HepG2 (cell line): ENCODE measurements around the gene COQ8A. TPM values are rescaled to one million over a fixed set of nuclear protein-coding genes. Genes with fewer than 3 reads are reported as not detected.

Experiments
- GATAD2A ChIP-seq: IDR thresholded peaks from 2 replicates; pipeline ENCODE4 v1.6.1; 2016
- HDAC1 ChIP-seq: sonication (generic); formaldehyde crosslinking; IDR thresholded peaks from 2 replicates; pipeline ENCODE4 v1.5.1; 2020; ENCODE audit warnings: mild to moderate bottlenecking, missing genetic modification reagents
- KDM5B ChIP-seq: sonication (generic); formaldehyde crosslinking; IDR thresholded peaks from 2 replicates; pipeline ENCODE4 v1.4.0; 2020; ENCODE audit warnings: missing genetic modification reagents, mild to moderate bottlenecking, borderline replicate concordance
- KMT2B ChIP-seq: IDR thresholded peaks from 2 replicates; pipeline ENCODE4 v1.6.1; 2016; ENCODE audit warnings: missing genetic modification reagents, missing compliant biosample characterization
- NFKB2 ChIP-seq: sonication (generic); formaldehyde crosslinking; IDR thresholded peaks from 2 replicates; pipeline ENCODE4 v1.4.0; 2020; ENCODE audit warnings: missing genetic modification reagents, borderline replicate concordance
- PHF21A ChIP-seq: sonication (generic); formaldehyde crosslinking; IDR thresholded peaks from 2 replicates; pipeline ENCODE4 v1.5.0; 2020; ENCODE audit warnings: mild to moderate bottlenecking, missing genetic modification reagents
- REPIN1 ChIP-seq: sonication (generic); formaldehyde crosslinking; IDR thresholded peaks from 2 replicates; pipeline ENCODE4 v1.8.0; 2022; ENCODE audit warnings: missing genetic modification reagents, low read depth, mild to moderate bottlenecking, borderline replicate concordance
- SMYD3 ChIP-seq: sonication (generic); formaldehyde crosslinking; IDR thresholded peaks from 2 replicates; pipeline ENCODE4 v1.8.1; 2023; ENCODE audit warnings: mild to moderate bottlenecking, missing genetic modification reagents
- TAF1 ChIP-seq: sonication (generic); formaldehyde crosslinking; IDR thresholded peaks from 2 replicates; pipeline ENCODE4 v1.4.0; 2020; ENCODE audit warnings: missing genetic modification reagents
- TBX2 ChIP-seq: sonication (generic); formaldehyde crosslinking; IDR thresholded peaks from 2 replicates; pipeline ENCODE4 v1.5.0; 2020; ENCODE audit warnings: missing genetic modification reagents, mild to moderate bottlenecking, borderline replicate concordance
- ZNF337 ChIP-seq: sonication (generic); formaldehyde crosslinking; IDR thresholded peaks from 2 replicates; pipeline ENCODE4 v1.5.1; 2020; ENCODE audit warnings: missing genetic modification reagents, low read depth, mild to moderate bottlenecking, borderline replicate concordance
- ZNF883 ChIP-seq: sonication (generic); formaldehyde crosslinking; IDR thresholded peaks from 2 replicates; pipeline ENCODE4 v1.5.1; 2020; ENCODE audit warnings: mild to moderate bottlenecking, missing genetic modification reagents; ENCODE audit errors: not compliant biosample characterization
- polyA plus RNA-seq, 8 experiments: library from polyadenylated mRNA; depleted of rRNA in 3 of 8; stranded (reverse) in 7 of 8; unstranded in 1 of 8; fragments of >200 nt; fragmentation: Illumina TruSeq in 4 of 8; extraction: Trizol in 4 of 8; gene quantifications; 2 replicates each; pipeline versions ENCODE4 v1.2.1 to v1.2.3, GENCODE V29; 2011 to 2016; ENCODE audit warnings: low read depth in 4 of 8, missing spikeins in 1 of 8, mixed read lengths in 1 of 8; ENCODE audit not compliant: insufficient read depth in 1 of 8
- total RNA-seq, 5 experiments: library from RNA; depleted of rRNA; stranded (reverse); fragments of >200 nt; fragmentation: Illumina TruSeq; extraction: Trizol; gene quantifications; 2 replicates each; pipeline ENCODE4 v1.2.3, GENCODE V29; 2016; ENCODE audit warnings: low read depth in 1 of 5
- TF ChIP-seq, protein P1 (sequence below), 2 experiments: sonication (generic) in 1 of 2; formaldehyde crosslinking in 1 of 2; IDR thresholded peaks; 2 replicates each; pipeline versions ENCODE4 v1.4.0 to v1.6.1; 2016 to 2020; ENCODE audit warnings: borderline replicate concordance in 1 of 2, low read depth in 1 of 2, mild to moderate bottlenecking in 1 of 2, missing genetic modification reagents in 1 of 2
- TF ChIP-seq, protein P2 (sequence below): sonication (generic); formaldehyde crosslinking; IDR thresholded peaks from 2 replicates; pipeline ENCODE4 v1.4.0; 2020; ENCODE audit warnings: missing genetic modification reagents
- TF ChIP-seq, protein P3 (sequence below): sonication (generic); formaldehyde crosslinking; IDR thresholded peaks from 2 replicates; pipeline ENCODE4 v1.5.1; 2020; ENCODE audit warnings: mild to moderate bottlenecking, missing genetic modification reagents, moderate library complexity
- TF ChIP-seq, protein P4 (sequence below): IDR thresholded peaks from 2 replicates; pipeline ENCODE4 v1.6.1; 2016; ENCODE audit warnings: mild to moderate bottlenecking

The COQ8A gene
- total and polyA plus RNA-seq, 2 of the 13 experiments (the other 11 are each of a cell fraction or from before 2014, with no cell fraction given): 60.4 to 88.7 TPM

DNA sequence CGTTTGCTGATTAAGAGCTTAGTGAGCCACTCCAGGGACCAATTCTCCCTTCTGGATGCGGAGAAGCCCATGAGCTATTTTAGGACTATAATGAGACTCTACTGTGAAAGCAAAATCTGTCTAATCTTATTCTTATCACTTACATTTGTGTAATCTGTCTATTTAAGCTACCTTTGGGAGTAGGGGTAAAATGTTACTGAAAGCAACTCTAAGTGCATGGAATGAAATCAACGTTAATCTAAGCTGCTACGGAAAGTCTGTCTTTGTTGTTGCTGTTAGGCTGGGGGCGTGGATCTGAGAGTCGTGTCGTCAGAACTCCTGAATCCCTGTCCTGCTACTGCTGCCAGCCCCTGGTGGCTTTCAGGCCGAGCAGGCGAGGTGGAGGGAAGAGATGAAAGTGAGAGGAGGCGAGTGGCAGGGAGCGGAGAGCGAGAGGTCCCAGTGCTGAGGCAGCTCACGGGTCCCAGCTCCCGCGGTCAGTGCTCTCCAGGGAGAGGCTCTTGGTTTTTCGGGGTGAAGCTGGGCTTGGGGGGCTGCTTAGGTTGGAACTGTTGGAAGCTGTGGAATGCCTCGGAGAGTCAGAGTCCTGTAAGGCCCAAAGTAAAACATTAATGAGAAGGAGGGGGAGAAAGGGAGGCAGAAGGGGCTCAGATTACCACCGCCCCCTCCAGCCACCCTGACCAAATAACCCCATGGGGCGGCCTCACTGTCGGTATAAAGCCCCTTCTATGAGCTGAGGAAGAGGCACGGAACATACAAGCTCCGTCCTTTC, 53.9 kb downstream of the COQ8A start (continued):
- TF ChIP-seq, protein P1, sequence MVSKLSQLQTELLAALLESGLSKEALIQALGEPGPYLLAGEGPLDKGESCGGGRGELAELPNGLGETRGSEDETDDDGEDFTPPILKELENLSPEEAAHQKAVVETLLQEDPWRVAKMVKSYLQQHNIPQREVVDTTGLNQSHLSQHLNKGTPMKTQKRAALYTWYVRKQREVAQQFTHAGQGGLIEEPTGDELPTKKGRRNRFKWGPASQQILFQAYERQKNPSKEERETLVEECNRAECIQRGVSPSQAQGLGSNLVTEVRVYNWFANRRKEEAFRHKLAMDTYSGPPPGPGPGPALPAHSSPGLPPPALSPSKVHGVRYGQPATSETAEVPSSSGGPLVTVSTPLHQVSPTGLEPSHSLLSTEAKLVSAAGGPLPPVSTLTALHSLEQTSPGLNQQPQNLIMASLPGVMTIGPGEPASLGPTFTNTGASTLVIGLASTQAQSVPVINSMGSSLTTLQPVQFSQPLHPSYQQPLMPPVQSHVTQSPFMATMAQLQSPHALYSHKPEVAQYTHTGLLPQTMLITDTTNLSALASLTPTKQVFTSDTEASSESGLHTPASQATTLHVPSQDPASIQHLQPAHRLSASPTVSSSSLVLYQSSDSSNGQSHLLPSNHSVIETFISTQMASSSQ (IDR thresholded peaks at IDR 0.05; ENCODE audit: low read depth): peak; percentile 68; the same call in 1 of the 2 replicates
- TF ChIP-seq, protein P1 (CRISPR knock-in tag; IDR thresholded peaks at IDR 0.05; ENCODE audit: borderline replicate concordance): peak; percentile 75; the same call in 1 of the 2 replicates
- peak; percentile 52; the same call in 1 of the 2 replicates for TF ChIP-seq KDM5B (CRISPR knock-in tag)
- peak; percentile 45; the same call in 1 of the 2 replicates for TF ChIP-seq TBX2 (CRISPR knock-in tag)
- peak; percentile 22 for TF ChIP-seq ZNF883 (CRISPR knock-in tag)
- TF ChIP-seq TAF1 (CRISPR knock-in tag): 0 out of 2 replicates have a peak, but pooled peaks have one; percentile 35
- TF ChIP-seq PHF21A (CRISPR knock-in tag): peak; percentile 43
- no peak for TF ChIP-seq REPIN1 (CRISPR knock-in tag)
- TF ChIP-seq HDAC1: peak; percentile 47; the same call in 1 of the 2 replicates
- no peak; the same call in 1 of the 2 replicates for TF ChIP-seq NFKB2
- 0 out of 2 replicates have a peak, but pooled peaks have one; percentile 13 for TF ChIP-seq KMT2B (CRISPR knock-in tag)
- TF ChIP-seq, protein P2, sequence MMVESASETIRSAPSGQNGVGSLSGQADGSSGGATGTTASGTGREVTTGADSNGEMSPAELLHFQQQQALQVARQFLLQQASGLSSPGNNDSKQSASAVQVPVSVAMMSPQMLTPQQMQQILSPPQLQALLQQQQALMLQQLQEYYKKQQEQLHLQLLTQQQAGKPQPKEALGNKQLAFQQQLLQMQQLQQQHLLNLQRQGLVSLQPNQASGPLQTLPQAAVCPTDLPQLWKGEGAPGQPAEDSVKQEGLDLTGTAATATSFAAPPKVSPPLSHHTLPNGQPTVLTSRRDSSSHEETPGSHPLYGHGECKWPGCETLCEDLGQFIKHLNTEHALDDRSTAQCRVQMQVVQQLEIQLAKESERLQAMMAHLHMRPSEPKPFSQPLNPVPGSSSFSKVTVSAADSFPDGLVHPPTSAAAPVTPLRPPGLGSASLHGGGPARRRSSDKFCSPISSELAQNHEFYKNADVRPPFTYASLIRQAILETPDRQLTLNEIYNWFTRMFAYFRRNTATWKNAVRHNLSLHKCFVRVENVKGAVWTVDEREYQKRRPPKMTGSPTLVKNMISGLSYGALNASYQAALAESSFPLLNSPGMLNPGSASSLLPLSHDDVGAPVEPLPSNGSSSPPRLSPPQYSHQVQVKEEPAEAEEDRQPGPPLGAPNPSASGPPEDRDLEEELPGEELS (CRISPR knock-in tag): peak; percentile 16; the same call in 1 of the 2 replicates
- TF ChIP-seq, protein P3, sequence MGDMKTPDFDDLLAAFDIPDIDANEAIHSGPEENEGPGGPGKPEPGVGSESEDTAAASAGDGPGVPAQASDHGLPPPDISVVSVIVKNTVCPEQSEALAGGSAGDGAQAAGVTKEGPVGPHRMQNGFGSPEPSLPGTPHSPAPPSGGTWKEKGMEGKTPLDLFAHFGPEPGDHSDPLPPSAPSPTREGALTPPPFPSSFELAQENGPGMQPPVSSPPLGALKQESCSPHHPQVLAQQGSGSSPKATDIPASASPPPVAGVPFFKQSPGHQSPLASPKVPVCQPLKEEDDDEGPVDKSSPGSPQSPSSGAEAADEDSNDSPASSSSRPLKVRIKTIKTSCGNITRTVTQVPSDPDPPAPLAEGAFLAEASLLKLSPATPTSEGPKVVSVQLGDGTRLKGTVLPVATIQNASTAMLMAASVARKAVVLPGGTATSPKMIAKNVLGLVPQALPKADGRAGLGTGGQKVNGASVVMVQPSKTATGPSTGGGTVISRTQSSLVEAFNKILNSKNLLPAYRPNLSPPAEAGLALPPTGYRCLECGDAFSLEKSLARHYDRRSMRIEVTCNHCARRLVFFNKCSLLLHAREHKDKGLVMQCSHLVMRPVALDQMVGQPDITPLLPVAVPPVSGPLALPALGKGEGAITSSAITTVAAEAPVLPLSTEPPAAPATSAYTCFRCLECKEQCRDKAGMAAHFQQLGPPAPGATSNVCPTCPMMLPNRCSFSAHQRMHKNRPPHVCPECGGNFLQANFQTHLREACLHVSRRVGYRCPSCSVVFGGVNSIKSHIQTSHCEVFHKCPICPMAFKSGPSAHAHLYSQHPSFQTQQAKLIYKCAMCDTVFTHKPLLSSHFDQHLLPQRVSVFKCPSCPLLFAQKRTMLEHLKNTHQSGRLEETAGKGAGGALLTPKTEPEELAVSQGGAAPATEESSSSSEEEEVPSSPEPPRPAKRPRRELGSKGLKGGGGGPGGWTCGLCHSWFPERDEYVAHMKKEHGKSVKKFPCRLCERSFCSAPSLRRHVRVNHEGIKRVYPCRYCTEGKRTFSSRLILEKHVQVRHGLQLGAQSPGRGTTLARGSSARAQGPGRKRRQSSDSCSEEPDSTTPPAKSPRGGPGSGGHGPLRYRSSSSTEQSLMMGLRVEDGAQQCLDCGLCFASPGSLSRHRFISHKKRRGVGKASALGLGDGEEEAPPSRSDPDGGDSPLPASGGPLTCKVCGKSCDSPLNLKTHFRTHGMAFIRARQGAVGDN (CRISPR knock-in tag): peak; percentile 84
- TF ChIP-seq ZNF337 (CRISPR knock-in tag): no peak
- TF ChIP-seq GATAD2A (CRISPR knock-in tag): 0 out of 2 replicates have a peak, but pooled peaks have one; percentile 19
- no peak for TF ChIP-seq SMYD3 (CRISPR knock-in tag)
- TF ChIP-seq, protein P4, sequence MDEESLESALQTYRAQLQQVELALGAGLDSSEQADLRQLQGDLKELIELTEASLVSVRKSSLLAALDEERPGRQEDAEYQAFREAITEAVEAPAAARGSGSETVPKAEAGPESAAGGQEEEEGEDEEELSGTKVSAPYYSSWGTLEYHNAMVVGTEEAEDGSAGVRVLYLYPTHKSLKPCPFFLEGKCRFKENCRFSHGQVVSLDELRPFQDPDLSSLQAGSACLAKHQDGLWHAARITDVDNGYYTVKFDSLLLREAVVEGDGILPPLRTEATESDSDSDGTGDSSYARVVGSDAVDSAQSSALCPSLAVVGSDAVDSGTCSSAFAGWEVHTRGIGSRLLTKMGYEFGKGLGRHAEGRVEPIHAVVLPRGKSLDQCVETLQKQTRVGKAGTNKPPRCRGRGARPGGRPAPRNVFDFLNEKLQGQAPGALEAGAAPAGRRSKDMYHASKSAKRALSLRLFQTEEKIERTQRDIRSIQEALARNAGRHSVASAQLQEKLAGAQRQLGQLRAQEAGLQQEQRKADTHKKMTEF (CRISPR knock-in tag): no peak
